Measurements from ENCODE around the gene MTR.
A peak's percentile ranks its signal among the peaks of the same experiment; 100 is the strongest.

Gene MTR

DNA sequence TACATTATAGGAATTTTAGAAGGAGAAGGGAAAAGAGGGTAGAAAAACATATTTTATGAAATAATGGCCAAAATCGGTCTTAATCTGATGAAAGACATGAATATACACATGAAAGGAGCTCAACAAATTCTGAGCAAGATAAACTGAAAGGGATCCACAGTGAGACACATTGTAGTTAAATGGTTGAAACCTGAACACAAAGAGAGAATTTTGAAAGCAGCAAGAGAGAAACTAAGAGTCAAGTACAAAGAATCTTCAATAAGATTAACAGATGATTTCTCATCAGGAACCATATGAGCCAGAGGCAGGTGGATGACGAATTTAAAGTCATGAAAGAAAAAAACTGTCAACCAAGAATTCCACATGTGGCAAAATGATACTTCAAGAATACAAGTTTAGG, 15.8 kb upstream of the MTR start:
- no peak for DNase-seq (ENCODE audit: low read depth)

DNA sequence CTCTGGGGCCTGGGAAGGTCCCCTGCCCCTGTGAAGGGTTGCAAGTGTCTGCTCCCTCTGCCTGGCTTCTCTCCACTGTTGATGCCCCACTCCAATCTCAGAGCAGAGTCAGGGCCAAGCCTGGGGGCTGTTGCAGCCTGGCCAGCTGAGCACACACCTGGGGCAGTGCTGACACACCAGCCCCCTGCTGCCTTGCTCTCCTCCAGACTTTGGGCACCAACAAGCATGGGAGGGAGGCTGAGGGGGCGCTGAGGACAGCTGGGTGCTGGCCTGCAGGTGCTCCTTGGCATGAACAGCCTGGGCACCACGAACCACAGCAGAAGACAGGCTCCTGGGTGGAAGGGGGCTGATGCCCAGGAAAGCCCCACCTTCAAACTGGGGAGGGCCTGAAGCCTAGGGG, 9.6 kb upstream of the MTR start:
- DNase-seq (ENCODE audit: low read depth): no peak

DNA sequence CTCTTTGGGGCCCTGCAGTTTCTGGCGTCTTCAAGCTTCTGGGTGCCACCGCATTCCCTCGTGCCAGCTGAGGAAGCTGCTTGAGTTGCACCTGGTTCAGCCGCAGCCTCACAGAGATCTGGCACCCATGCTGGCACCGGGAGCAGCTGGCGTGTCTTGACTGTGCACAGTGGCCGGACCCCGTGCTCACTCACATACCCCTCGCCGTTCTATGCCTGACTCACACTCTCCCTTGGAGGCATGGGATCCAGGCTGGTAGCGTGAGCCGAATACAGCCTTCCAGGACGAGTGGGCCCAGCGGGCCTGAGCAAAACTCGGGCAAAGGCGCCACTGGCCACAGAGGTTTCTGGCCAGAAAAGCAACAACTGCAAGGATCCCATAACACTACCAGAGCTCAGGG, 8.6 kb upstream of the MTR start:
- no peak for DNase-seq (ENCODE audit: low read depth)

DNA sequence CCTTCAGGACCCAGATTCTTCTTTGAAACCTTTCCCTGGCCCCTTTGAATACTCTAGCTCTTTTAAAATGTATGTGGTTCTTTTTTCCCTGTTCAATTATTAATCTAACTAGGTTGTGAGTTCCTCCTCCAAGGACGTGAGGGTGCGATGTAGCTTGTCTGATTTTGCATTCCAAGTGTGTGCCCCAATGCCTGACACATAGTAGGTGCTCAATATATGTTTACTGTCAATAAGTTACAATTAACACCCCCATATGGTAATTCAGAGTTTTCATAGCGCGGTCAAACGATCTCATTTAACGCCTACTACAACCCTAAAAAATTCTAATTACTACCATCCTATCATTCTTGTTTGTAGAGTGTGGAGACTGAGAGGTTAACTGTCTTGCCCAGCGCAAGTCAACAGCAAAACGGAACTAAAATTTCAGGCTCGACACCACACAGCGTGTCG, 482 bp upstream of the MTR start:
- DNase-seq (ENCODE audit: low read depth): no peak

DNA sequence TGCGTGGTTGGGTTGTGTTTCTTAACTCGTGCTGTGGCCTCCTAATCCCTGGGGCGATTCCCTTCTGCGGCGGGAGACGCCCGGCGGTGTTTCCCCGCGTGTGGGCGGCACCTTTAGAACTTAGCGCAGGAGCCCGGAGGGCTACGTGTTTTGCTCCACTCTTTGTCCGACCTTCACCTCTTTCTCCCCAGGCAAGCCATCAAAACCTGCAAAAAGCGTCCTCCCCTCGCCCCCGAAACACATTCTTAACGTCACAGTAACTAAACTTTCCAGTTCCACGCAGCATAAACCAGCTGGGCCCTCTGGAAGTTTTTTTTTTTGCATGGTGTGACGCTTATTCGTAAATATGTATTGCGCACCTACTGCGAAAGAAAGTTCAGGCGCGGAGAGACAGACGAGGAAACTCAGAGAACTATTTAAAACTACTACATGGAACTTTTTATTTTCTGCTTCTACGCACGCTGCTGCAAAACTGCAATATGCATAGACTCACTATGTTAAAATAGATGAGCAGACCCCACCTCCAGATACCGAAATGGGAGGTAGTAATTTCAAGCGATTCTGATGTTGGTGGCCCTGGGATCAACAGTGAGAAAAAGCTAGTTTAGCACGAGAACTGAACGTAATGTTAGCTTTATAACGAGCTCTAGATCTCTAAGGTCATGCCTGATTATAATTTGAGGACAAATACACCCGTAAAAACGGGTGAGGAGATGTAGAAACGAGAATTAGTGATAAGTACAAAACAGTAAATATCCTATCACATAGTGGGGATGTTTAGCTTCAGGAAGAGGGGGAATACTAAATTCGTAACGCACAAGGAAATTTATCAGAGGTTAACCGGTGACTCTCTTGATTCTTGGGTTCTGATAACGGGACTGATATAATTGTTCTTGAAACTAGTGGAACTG, 920 bp downstream of the MTR start:
- peak; percentile 36 for DNase-seq (ENCODE audit: low read depth)

DNA sequence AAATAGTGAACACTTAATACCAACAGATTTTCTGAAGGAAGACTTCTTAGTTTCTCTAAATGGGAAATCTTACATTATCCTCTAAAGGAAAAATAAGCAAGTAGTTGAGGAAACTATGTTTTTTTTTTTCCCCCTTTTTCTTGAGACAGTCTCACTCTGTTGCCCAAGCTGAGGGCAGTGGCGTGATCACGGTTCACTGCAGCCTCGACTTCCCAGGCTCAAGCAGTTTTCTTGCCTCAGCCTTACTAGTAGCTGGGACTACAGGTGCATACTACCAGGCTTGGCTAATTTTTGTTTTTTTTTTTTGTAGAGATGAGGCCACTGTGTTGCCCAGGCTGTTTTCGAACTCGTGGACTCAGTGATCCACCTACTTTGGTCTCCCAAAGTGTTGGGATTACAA, 3.9 kb downstream of the MTR start:
- no peak for DNase-seq (ENCODE audit: low read depth)

DNA sequence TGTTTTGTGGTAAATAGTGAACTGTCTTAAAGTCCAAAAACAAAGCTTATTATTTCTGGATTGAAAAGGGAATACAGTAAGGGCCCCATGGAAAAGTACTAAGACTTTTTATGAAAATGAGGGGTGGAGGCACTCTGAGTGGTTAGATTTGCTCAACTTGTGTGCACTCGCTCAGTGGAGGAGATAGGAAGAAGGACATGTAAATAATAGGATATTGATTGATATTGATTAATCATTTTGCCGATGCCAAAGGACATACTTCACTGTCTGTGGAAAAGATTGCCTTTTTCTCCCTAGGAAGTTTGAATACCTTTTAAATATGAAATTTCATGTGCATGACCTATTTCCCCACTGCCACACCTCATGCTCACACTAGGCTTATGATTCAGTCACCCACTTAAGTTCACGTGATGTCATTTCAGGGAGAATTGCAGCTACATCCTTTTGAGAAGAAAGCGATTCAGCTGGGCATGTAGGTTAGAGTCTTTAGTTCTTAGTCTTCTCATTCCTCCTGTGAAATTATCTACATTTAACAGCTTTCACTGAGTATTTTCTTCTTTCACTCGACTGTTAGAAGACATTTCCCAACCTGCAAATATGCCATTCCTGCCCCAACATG, 5.0 kb downstream of the MTR start:
- DNase-seq (ENCODE audit: low read depth): no peak

DNA sequence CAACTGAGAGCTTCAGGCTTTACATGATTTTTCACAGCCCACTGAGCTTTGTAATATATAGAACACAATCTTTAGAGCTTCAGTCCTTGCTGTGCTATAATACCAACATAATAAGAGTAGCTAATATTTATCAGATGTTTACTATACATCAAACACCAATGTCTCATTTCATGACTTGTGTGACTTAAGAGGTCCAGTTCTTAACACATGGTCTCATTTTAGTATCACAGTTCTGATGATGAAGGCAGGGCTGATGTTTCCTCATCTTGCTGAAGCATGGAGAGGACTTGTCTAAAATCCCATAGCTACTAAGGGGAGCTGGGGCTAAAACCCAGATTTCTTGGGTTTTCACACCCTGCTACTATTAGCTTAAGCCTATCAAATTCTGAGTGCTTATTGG, 5.5 kb downstream of the MTR start:
- DNase-seq (ENCODE audit: low read depth): no peak

DNA sequence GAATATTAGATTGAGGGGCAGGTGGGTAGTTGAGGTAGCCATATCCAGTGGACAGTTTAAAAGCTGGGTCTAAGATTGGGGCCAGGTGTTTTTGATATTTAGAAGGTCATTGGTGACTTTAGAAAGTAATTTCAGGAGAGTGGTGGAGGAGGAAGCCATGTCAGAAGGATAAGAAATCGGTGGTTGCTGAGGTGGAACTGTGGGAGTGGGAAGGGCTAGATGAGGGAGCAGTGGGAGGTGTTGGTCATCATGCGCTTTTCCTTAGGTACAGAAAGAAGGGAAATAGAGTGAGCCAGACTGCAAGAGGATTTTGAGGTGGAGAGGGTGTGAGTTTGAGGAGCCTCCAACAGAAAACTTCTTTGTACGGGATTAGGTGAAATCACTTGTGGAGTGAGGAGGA, 7.2 kb downstream of the MTR start:
- DNase-seq (ENCODE audit: low read depth): no peak

DNA sequence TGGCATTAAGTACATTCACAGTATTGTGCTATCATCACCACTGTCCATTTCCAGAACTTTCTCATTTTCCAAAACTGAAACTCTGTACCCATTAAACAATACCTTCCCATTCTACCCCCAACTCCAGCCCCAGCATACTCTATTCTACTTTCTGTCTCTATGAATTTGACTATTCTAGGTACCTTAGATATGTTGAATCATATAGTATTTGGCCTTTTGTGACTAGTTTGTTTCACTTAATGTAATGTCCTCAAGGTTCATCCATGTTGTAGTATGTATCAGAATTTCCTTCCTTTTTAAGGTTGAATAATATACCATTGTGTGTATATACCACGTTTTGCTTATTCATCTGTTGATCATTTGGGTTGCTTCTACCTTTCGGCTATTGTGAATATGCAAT, 11.5 kb downstream of the MTR start:
- no peak for DNase-seq (ENCODE audit: low read depth)

DNA sequence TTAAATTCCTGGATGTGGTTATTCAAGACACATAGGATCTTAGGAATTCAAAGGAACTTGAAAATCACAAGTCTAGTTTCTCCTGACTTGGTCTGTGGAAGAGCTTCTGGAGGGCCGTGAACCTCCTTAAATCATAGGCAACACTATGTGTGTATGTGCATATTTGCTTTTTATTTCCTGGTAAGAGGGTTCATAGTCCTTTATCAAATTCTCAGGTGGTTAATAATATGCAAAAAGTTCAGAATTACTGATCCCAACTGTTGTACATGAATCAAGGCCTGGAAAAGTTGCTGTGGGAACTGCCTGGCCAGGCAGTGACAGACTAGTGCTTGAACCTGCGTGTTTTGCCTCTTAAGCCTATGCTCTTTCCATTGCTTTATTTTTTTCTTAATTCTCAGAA, 12.9 kb downstream of the MTR start:
- no peak for DNase-seq (ENCODE audit: low read depth)

DNA sequence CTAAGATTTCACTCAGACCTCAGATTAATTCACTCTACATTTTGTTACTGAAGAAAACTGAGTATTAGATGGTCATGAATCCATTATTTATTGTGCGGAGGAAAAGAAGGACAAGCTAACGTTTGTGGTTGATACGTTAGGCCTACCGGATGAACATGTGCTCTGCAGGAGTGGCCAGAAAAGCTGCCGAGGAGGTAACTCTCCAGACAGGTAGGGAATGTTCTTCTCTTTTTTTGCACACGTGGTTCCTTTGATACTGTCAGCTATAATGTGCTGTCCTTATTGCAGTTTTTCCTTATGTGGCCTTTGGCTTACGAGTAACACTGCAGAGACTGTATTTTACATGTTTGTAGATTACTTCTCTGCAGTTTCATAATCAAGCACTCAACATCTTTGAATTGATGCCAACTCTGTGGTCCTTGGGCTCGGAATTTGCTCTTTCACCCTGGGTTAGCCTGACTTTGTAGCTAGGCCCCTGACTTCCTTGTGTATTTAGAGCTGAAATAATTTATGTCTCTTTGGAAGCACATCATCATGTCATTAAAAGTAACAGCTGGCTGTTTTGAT, 13.6 kb downstream of the MTR start:
- no peak for DNase-seq (ENCODE audit: low read depth)

DNA sequence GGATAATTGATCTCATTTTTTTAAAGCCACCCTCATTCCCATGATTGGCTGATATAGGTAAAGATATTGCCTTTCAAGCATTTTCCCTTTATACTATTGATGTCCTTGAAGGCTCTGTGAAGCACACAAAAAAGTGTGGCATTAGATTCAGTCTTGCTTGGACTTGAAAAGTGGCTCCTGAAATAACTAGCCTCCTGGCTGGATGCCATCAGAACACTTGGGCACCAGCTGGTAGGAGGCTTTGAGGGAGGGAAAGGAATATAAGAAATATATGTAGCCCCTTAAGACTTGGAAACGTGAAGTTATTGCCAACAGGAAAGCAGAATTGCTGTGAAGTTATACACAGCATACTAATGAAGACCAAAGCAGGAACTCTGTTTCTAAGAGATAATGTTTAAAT, 14.1 kb downstream of the MTR start:
- DNase-seq (ENCODE audit: low read depth): no peak

DNA sequence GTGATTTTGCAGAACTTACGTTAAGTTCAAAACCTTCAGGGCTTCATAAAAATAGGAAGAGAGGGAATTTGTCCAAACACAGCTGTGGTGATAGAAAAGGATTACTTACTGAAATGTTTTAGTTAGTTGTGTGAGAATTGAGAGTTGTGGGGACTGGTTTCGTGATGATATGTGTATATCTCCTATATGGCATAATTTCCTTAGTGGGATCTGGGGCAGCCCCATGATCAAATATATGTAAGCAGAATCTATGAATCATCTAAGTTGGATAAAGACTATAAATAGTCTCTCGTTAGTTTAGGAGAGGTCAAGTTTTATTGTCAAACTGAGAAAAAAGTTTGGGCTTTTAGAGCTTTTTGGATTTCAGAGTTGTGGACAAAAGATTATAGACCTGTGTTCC, 14.9 kb downstream of the MTR start:
- no peak for DNase-seq (ENCODE audit: low read depth)

DNA sequence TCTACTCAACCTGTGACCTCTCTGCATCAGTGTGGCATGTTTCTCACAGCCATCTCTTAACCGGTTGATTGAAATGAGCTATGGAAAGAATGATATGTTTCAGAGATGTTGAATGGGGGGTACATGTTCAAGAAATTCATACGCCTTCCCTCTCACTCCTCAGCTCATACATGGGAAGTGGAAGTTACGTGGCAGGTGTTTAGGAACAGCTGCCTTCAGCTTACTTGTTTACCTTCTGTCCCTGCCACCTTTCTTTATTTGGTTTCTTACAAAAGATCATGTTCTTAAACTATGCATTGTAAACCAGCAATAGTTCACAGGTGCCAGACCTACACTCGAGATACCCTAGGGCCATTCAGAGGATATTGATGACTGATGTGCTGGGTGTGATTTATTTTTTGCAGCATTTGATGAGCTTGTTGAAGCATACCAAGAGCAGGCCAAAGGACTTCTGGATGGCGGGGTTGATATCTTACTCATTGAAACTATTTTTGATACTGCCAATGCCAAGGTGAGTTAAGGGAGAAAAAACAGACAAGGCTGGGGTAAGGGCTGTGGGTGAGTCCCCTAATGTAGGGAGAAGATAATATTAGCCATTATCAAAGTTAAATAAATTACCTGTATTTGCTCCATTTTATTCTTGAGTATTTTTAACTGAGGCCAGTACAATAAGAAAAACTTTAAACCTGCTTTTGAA, 17.4 kb downstream of the MTR start:
- no peak for DNase-seq (ENCODE audit: low read depth)

DNA sequence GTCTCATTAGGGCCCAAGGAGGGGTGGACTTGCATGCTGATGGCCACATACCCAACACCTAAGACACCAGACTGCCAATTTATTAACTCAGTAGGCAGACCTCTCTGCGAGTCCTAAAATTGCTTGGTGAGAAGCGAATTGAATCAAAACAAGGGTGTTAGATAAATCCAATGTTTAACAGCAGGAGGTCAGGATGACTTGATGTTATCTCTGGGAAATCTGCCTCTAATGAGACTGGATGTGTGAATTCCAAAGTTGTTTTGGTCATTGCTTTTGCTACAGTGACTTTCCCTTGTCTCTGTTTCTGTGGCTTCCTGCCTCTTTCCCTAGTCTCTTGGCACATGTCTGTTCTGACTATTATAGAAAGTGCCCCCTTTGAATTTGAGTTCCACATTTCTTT, 20.8 kb downstream of the MTR start:
- DNase-seq (ENCODE audit: low read depth): no peak

DNA sequence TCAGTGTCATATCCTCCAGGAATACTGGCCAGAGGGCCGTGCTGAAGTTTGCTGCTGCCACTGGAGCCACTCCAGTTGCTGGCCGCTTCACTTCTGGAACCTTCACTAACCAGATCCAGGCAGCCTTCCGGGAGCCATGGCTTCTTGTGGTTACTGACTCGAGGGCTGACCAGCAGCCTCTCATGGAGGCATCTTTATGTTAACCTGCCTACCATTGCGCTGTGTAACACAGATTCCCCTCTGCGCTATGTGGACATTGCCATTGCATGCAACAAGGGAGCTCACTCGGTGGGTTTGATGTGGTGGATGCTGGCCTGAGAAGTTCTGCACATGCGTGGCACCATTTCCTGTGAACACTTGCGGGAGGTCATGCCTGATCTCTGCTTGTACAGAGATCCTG, 24.8 kb downstream of the MTR start:
- DNase-seq (ENCODE audit: low read depth): no peak

DNA sequence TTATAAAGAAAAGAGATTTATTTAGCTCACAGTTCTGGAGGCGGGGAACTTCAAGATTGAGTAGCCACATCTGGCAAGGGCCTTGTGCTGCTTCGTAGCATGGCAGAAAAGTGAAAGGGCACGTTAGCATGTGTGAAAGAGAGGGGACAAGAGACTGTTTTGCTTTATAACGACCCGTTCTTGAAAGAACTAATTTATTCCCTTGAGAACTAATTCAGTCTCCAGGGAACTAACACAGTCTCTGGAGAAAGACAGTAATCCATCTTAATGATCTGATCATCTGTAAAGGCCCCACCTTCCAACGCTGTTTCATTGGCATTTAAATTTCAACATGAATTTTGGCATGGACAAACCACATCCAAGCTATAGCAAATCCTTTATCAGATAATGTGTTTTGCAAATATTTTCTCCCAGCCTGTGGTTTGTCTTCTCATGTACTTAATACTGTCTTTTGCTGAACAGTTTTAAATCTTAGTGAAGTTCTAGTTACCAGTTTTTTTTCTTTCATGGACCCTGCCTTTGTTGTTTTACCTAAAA, 26.1 kb downstream of the MTR start:
- DNase-seq (ENCODE audit: low read depth): no peak

DNA sequence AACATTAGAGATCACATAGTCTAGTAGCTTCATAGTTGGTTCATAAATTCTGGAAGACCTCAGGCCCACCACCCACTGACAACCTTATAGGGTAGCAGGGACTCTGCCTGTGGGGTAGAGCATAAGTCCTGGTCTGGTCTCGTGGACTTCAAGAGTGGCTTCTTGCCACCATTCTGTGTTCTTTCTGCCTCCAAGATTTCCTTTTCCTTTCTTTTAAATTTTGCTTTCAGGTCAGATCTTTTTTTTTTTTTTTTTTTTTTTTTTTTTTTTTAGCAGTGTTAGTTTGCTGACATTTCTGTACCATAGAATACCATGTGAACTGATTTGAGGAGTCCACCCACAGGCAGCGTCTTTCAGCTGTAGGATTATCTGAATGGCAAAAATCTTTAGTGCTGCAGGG, 28.5 kb downstream of the MTR start:
- no peak for DNase-seq (ENCODE audit: low read depth)

DNA sequence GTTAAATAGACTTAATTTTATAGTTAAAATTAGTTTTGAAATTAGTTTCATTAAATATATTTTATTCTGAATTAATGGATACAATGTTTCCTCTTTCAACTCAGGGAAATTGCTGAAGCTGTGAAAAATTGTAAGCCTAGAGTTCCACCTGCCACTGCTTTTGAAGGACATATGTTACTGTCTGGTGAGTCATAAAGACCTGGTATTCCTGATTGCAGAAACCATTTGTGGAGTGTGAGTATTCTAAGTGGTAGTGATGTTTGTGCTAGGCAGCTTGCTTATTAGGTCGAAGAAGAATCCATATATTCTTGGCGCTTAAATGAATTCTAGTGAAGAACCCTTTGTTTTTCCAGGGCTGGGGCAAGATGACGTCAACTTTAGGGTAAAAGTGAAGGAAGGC, 34.0 kb downstream of the MTR start:
- no peak for DNase-seq (ENCODE audit: low read depth)

DNA sequence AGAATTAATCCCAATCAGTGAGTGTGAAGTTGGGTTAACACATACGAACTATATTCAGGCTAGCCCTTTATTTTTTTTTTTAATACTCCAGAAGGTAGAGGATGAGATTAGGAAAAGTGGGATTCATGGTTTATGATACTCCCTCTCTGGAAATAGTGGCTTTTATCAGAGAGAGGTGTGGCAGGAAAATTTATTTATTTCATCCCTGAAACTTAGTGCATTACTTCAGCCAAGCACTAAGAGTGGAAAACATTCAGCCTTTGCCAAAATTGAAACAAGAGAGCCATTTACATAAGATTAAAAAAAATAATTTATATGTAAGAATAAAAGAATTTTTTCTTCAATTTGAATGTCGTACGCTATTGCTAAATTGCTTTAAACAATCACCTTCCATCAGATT, 35.0 kb downstream of the MTR start:
- DNase-seq (ENCODE audit: low read depth): no peak

DNA sequence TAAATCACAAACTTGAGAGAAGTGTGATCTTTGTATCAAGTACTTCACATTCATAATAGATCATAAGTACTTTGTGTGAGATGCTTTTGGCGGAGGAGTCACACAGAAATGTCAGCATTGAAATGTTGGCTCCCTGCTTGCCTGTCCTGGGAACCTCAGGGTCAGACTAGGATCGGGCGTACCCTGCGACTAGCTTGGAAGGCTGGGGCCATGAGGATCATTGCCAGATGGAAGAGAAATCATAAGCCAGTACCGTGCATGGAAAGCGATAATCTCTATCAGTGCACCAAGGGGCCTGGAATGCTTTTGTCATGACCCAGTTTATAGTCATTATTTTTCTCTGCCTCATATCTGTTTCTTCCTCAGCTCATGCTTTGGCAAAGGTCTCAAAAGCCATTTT, 35.5 kb downstream of the MTR start:
- DNase-seq (ENCODE audit: low read depth): no peak

DNA sequence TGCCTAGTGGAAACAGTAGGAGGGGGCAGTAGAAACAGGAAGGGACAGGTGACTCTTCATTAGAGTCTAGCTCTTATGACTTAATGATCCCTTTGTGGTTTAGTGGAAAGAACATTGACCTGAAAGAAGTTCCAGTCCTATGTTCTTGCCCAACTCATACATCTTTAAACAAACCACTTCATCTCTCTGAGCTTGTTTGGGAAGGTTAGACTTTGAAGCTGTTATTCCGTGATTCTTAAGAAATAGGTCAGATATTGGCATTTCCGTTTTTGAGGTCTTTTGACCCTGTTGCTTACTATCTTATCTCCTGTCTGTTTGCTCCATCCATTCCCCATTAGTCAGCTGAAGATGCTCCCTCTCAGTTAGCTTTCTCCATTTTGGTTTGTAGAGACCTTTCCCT, 38.5 kb downstream of the MTR start:
- DNase-seq (ENCODE audit: low read depth): no peak
